GM21515 (cell line): ENCODE data around the gene CPZ.

Experiments used
- ATAC-seq: cut with Tn5 transposase; IDR thresholded peaks from one replicate; pipeline ENCODE4 v1.9.1; 2021; ENCODE audit not compliant: unreplicated experiment

CPZ gene

DNA sequence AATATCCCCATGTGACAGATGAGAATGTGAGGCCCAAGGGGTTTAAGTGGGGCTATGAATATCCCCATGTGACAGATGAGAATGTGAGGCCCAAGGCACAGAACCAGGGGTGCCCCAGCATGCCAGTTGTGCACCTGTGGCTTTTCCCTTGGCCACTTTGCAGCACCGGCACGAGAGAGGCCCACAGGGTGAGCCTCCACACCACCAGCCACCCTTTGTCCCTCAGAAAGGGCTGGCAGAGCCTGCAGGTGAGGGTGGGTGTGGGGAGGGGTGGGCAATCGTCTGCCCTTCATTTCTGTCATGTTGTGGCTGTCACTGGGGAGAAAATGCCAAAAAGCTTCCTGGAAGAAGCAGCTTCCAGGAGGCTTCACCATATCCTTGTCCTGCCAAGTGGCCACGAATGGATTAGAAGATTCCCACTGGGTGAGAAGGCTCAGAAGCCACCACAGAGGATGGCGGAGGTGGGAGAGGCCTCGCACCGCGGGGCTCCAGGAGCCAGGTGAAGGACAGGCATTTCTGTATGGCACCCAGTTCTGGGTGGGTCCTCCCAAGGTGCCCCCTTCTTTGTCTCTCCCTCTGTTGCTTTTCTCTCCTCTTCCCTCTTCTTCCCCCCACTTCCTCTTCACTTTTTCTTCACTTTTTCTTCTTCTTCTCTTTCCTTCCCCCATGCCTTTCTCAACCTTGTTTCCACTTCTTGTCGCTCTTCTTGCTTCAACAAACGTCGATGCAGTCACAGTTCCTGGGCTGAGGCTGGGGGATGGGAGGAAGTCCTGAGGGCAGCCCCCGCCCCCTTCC lies 12.8 kb upstream of the CPZ start:
- ATAC-seq, result no peak

DNA sequence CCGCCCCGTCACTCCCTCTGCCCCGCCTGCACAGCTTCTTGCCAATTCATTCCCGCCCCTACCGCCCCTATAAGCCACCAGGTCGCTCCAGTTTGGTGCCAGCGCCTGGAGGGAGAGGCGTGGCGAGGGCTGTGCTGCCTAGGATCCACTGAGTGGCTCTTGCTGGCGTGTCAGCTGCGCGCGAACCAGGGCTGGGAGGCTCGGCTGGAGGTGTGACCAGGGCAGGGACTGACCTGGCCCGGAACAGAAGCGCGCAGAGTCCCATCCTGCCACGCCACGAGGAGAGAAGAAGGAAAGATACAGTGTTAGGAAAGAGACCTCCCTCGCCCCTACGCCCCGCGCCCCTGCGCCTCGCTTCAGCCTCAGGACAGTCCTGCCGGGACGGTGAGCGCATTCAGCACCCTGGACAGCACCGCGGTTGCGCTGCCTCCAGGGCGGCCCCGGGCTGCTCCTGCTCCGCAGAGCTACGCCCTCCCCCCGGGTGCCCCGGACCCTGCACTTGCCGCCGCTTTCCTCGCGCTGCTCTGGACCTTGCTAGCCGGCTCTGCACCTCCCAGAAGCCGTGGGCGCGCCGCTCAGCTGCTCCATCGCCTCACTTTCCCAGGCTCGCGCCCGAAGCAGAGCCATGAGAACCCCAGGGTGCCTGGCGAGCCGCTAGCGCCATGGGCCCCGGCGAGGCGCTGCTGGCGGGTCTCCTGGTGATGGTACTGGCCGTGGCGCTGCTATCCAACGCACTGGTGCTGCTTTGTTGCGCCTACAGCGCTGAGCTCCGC lies 12.1 kb upstream of the CPZ start, which contains the start of gene GPR78:
GPR78 (plus strand) TSS at position 72 of the 773 bp plus-strand sequence; CDS start at position 663, 591 bp downstream.
- no peak for ATAC-seq

DNA sequence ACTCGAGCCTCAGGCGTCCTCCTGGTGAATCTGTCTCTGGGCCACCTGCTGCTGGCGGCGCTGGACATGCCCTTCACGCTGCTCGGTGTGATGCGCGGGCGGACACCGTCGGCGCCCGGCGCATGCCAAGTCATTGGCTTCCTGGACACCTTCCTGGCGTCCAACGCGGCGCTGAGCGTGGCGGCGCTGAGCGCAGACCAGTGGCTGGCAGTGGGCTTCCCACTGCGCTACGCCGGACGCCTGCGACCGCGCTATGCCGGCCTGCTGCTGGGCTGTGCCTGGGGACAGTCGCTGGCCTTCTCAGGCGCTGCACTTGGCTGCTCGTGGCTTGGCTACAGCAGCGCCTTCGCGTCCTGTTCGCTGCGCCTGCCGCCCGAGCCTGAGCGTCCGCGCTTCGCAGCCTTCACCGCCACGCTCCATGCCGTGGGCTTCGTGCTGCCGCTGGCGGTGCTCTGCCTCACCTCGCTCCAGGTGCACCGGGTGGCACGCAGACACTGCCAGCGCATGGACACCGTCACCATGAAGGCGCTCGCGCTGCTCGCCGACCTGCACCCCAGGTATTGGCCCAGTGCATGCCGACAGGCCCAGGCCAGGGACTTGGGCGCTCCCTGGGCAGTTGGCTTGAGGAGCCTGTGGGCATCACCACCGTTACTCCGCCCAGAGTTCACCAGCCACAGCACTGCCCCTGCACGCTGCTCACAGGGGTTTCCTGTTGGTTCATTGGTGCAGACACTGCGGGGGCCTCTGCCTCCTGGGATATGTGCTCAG lies 11.3 kb upstream of the CPZ start:
- no peak for ATAC-seq

DNA sequence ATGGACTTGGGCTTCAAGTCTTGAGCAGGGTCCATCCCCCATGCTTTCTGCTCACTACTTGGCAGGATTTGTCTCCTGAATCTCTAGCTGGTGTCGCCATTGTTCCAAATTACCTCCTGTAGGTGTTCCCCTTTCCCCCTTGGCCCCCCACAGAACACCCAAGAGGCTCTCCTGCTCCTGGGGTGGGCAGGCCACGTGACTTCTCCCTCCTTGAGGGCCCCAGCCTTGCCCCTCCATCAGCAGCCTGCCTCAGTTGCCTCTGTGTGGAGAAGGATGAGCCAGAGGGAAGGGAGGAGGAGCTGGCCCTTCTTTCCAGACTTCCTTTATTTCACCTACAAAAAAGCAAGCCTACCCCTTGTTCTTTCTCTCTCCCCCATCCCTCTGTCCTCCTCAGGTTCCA lies 10.5 kb upstream of the CPZ start:
- no peak for ATAC-seq

DNA sequence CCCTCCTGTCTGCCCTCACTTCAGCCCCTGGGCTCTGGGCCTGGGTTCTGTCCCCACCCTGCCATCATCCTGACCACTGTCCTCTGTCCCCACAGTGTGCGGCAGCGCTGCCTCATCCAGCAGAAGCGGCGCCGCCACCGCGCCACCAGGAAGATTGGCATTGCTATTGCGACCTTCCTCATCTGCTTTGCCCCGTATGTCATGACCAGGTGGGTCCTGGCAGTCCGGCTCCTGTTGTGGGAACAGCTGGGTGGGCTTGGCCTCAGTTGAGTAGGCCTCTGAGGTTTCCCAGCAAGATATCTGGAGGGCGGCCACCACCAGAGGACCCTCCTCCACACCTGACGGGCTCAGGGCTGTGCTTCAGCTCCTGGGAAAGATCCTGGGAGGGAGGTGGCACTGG lies 10.1 kb upstream of the CPZ start:
- ATAC-seq, result no peak

DNA sequence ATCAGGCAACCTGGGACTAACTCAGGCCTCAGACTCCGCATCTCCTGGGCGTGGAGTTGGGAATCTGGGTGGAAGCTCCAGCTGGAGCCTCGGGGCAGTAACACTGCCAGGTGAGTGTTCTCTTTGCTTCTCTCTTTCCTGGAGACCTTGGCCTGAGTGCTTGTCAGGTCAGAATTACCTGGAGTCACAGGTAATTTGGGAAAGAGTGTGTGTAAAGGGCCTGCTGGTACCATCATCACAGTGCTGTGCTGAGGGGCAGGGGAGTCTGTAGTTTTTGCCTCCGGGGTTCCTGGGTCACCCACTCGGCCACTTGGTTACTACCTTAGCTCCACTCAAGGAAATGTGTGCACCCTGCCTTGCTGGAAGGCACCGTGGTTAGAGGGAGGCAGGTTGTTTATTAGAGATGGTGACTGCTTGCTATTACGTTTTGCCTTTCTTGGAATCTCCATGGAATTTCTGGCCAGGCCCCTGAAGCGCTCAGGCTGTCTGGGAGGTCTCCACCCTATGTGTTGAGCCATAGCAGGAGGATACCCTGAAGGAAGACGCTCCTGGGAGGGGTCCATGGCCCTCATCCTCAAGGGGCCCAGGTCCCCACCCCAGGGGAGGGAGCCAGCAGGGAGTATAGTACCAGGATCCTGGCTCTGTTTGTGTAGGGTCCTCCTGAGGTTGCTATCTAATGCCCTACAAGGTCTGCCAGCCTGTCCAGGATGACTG lies 9.5 kb upstream of the CPZ start:
- ATAC-seq, result no peak

DNA sequence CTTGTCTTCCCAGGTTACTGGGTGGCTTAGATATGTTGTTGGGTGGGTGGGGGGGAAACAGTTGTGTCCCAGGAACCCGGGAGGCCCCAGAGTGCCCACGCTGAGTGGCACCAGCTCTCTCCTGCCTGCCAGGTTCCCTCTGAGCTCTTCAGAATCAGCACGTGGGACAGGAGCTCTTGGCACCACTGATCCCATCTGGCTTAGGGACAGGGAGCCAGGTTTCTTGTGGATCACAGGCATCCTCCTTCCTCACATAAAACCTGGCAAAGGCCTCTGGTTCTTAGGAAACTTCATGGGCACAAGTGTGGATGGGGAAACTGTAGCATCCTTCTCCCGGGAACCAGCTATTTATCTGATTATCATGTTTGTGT lies 8.9 kb upstream of the CPZ start:
- ATAC-seq, result no peak

DNA sequence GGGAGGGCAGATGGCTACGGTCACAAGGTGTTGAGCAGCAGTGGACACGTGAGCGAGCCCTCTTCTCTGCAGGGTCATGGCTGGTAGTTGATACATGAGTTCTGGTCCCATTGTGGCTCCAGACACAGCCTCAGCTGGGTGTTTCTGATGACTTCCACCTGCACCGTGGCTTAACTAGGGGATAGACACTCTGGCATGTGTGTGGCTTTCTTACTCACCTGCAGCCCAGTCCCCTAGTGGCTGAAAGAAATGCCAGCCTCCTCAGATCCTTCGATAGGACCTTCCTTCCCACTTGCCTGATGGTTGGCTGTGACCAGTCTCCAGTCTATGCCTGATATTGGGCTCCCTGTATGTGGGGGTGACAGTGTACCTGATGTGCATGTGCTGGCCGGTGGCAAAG lies 7.4 kb upstream of the CPZ start:
- ATAC-seq, result no peak

DNA sequence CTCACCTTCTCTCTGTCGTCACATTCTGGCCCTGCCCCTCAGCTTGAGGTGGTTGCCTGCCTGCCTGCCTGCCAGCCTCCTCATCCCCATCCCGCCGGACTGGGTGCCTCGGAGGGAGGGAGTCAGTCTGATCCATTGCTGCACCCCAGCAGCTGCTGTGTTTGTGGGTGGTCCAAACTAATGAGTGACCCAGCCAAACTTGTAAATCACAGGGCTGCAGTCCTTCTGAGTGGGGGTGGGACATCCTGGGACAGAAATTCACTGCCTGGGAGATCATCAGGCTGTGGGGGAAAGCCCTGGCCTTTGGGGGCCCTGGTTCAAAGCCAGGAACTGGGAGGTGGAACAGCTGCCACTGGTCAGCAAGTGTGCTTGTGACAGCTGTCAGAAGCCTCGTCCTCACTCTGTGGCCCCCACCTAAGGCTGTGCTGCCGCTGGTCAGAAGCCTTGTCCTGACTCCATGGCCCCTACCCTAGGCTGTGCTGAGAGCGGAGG lies 6.8 kb upstream of the CPZ start:
- ATAC-seq, result no peak

DNA sequence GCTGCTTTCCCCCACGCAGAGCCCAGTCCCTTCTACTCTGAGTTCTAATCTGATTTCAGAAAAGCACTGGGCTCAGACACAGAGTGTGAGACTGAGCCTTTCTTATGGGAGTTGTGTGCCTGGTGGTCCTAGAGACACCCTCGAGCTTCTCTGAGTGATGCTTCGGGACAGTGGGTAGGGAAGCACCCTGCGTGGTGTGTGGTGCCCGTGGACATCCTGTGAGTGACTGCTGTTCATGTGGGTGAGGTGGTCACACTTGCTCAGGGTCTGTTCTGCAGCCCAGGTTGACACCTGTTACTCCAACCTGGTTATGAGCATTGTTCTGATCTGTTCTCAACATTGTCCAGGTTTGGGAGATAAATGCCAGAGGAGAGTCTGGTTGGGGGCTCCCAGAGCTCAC lies 6.3 kb upstream of the CPZ start:
- ATAC-seq, result no peak

DNA sequence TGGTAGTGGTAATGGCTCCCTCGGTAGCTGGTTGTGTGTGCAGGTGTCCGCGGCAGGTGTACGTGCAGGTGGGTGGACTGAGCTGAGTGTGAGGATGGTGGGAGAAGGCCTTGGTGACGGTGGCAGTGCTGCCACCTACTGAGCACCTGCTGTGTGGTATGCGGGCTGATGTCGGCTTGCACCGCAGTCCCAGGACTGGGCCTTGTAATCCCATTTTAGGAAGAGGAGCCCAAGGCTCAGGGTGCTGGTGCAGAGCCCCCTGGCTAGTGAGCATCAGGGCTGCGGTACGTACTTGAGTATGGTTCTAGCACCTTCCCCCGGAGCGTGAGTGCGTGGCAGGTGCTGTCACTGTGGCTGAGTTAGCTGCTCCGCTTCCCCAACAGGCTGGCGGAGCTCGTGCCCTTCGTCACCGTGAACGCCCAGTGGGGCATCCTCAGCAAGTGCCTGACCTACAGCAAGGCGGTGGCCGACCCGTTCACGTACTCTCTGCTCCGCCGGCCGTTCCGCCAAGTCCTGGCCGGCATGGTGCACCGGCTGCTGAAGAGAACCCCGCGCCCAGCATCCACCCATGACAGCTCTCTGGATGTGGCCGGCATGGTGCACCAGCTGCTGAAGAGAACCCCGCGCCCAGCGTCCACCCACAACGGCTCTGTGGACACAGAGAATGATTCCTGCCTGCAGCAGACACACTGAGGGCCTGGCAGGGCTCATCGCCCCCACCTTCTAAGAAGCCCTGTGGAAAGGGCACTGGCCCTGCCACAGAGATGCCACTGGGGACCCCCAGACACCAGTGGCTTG lies 5.7 kb upstream of the CPZ start:
- ATAC-seq, result no peak

DNA sequence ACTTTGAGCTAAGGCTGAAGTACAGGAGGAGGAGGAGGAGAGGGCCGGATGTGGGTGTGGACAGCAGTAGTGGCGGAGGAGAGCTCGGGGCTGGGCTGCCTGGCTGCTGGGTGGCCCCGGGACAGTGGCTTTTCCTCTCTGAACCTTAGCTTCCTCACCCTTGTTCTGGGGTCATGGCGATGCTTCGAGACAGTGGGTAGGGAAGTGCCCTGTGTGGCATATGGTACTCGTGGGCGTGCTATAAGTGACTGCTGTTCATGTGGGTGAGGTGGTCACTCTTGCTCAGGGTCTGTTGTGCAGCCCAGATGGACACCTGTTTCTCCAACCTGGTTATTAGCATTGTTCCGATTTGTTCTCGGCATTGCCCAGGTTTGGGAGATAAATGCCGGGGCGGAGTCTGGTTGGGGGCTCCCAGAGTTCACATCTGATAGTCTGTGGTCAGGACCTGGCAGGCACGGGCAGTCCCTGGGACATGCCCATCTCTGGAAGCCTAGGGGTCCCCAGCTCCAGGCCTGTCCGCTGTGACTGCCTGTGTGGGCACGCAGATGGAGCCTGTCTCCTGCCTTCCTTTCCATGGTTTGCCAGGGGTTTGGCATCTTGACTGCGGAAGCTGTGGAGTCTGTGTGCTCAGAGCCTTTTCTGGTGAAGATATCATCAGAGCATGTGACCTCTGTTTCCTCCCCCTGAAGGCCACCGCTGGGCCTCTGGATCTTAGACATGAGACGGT lies 4.9 kb upstream of the CPZ start:
- ATAC-seq, result no peak

DNA sequence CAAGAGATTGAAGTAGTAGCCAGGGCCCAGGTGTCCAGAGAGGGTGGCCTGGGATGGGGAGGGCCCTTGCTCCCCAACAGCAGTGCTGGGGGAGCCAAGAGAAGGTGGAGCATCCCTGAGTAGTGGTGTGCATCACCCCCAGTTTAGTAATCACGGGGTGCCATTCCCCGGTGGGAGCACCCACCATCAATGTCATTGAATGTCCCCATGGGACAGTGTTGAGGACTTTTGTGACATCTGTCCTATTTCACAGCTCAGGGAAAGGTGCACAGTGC lies 4.4 kb upstream of the CPZ start:
- ATAC-seq, result no peak

DNA sequence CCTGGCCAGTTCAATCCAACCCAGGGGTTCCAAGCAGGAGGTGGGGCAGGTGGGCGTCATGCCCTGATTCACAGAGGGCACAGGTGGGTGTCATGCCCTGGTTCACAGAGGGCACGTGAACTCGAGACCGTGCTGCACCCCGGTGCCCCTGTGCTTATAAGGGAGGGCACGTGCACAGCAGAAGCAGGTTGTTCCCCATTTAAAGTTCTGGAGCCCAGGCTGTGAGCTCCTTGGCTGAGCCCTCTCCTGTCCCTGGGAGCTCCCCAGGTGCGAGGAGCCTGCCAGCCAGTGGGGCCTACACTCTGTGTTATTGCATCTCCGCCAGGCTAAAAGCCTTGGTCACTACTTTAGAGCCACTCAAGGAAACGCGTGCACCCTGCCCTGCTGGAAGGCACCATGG lies 3.2 kb upstream of the CPZ start:
- ATAC-seq, result no peak

DNA sequence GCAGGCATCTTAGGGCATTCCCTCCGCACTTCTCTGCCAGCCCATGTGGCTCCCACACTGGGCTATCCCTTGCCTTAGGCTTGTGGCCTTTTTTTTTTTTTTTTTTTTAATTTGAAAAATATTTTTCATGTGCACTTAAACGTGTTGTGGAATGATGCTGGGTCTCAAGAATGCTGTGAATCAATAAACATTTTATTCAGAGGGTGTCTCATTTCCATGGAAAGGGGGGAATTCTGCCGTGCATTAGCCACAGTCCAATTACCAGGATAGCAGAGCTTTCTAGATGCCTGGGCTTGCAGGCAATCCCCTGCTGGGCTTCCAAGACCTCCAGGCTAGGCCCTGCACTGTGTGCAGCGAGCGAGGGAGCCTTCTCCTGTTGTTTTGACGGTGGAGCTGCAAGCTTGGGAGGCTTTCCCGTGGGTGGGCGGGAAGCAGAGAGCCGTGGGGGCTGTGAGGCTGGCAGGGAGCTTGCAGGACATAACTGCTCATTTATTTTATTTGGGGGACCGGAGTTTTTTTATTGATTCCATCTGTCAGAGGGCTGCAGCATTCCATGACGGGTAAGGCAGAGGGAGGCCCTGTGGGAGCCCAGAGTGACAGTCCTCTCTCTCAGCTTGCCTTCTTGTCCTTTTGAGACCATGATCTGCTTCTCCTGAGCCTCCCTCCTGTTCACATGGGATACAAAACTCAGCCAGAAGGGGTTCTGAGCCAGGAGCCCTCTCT lies 2.6 kb upstream of the CPZ start:
- ATAC-seq, result no peak

DNA sequence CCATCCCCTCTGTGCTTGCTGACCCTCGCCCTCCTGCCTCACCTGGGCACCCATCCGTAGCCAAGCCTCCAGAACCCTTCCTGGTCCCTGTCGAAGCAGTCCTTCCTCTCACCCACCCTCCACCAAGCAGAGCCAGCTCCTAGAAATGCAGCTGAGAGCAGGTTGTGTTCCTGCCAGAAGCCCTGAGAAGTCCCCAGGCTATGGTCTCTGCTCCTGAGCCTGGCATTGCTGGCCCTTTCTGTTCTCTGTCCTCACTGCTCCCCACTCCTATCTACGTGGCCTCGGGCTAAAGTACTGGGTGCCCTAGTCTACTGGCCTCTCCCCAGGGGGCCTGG lies 2.1 kb upstream of the CPZ start:
- no peak for ATAC-seq

DNA sequence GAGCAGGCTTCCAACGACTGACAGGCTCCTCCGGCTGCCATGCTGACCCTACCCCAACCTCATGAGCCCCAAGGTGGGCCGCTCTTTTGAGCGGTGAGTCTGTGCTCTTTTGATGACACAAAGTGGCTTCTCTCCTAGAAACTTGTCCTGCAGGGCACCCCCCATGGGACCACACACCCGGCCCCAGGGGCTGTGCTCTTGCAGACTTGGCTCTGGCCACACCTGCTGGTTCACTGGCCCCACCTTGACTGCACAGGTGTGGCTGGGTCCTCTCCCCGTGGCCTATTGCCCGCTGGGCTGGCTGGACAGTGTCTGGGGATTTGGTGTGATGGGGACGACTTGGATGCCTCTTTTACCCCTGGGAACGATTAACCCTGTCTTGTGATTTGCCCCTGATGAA lies 1.5 kb upstream of the CPZ start:
- no peak for ATAC-seq

DNA sequence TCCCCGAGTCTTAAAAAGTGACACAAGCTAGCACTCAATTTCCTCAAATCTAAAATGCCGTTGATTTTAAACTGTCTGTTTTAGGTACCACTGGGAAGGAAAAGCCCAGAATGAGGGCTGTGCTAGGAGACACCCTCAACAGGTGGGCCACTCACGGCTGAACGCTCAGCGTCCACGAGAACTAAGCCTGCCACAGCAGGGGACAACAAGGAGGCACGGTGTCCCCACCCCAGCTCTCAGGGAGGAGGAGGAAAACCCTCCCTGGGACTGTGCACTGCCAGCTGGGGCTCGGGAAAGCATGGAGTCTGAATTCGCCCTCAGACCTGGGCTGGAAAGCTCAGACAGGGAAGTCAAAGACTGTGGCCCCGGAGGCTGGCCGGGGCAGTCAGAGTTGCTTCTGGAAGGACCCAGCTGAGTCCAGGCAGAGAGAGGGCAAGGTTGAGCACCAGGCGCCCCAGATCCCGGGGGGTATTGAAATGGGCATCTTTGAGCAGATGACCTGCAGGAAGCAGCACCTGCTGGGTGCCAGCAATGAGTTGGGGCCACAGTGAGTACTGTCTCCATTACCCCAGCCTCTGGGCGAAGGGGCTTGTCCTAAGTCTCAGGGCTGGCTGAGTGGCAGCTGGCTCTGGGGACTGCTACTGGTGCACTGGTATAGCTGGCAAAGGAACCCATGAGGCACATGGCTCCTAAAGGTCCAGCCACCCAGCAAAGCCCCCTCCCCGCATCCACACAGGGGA lies 769 bp upstream of the CPZ start:
- no peak for ATAC-seq
